Measurements from ENCODE around the gene SDC4. TPM values are rescaled to one million over a fixed set of nuclear protein-coding genes. Genes with fewer than 3 reads are reported as not detected.

The SDC4 gene
- total RNA-seq, 2 experiments from 2014 or later = 28.1 to 28.3 TPM

GRCh38 chr20:45373353-45374100 lies 25.3 kb upstream of the SDC4 start:
- ChIA-PET POLR2A (interaction anchor here (0.7 to 5.6 kb wide), 16 partner anchors 11 to 1621 kb away, joined by 3 to 63 read pairs (median 4); partner anchors contain the start of genes PCIF1, PIGT, SDC4 and SYS1), CTCF (interaction anchor here (0.7 to 5.6 kb wide), 43 partner anchors 9 to 421 kb away, joined by 3 to 194 read pairs (median 6); partner anchors contain the start of genes DBNDD2, PIGT, SDC4 and SYS1)
- Mint-ChIP-seq H3K27me3 (no peaks in the 10 kb centered on the region), H3K4me3 (peak overlapping the region; percentile 74), H3K27ac (peak overlapping the region; percentile 83), H3K36me3 (ENCODE audit: low read depth) (peaks cover 4% of the 10 kb centered on the region), H3K9me3 (no peaks in the 10 kb centered on the region), H3K4me1 (peaks cover 34% of the 10 kb centered on the region)
- peak; percentile 89 for DNase-seq

- Mint-ChIP-seq H3K4me3 (peak overlapping the region; percentile 74), H3K4me1 (peaks cover 41% of the 10 kb centered on the region), H3K36me3 (ENCODE audit: low read depth) (peaks cover 10% of the 10 kb centered on the region), H3K27ac (peak overlapping the region; percentile 83), H3K9me3 (no peaks in the 10 kb centered on the region), H3K27me3 (no peaks in the 10 kb centered on the region)
- CTCF ChIA-PET = interaction anchor here (0.8 to 5.6 kb wide), 35 partner anchors 10 to 398 kb away, joined by 3 to 194 read pairs (median 7); partner anchors contain the start of genes DBNDD2, PIGT, SDC4 and SYS1
- POLR2A ChIA-PET = interaction anchor here (0.7 to 5.6 kb wide), 12 partner anchors 10 to 1621 kb away, joined by 3 to 63 read pairs (median 6); partner anchors contain the start of genes PIGT, SDC4 and SYS1
- peak; percentile 9 for DNase-seq
Measured at GRCh38 chr20:45372646-45373352, 24.6 kb upstream of the SDC4 start.

- CTCF ChIA-PET = interaction anchor here (1.0 to 5.6 kb wide), 8 partner anchors 9 to 399 kb away, joined by 3 to 194 read pairs (median 31); partner anchors contain the start of genes PIGT and SYS1
- H3K27ac Mint-ChIP-seq = peak overlapping the region; percentile 61
- H3K36me3 Mint-ChIP-seq (ENCODE audit: low read depth) = peaks cover 14% of the 10 kb centered on the region
- no peak overlapping the region for H3K4me3 Mint-ChIP-seq
- peak; percentile 8 for DNase-seq
- H3K4me1 Mint-ChIP-seq = peaks cover 46% of the 10 kb centered on the region
- no peaks in the 10 kb centered on the region for H3K27me3 Mint-ChIP-seq
- no peaks in the 10 kb centered on the region for H3K9me3 Mint-ChIP-seq
- POLR2A ChIA-PET = interaction anchor here (1.5 to 5.6 kb wide), 3 partner anchors 10 to 61 kb away, joined by 4 to 63 read pairs (median 24); partner anchors contain the start of genes PIGT and SYS1
Measured at GRCh38 chr20:45372241-45372640, 24.0 kb upstream of the SDC4 start.

GRCh38 chr20:45370571-45371160 lies 22.4 kb upstream of the SDC4 start:
- no peak for DNase-seq
- Mint-ChIP-seq H3K27ac (no peak overlapping the region), H3K4me1 (peaks cover 57% of the 10 kb centered on the region), H3K9me3 (no peaks in the 10 kb centered on the region), H3K27me3 (no peaks in the 10 kb centered on the region), H3K36me3 (ENCODE audit: low read depth) (peaks cover 25% of the 10 kb centered on the region), H3K4me3 (no peak overlapping the region)
- ChIA-PET POLR2A (interaction anchor here (0.6 to 5.6 kb wide), 3 partner anchors 8 to 67 kb away, joined by 3 to 63 read pairs (median 5); partner anchors contain the start of genes PIGT and SYS1), CTCF (interaction anchor here (0.6 to 4.6 kb wide), 6 partner anchors 13 to 400 kb away, joined by 3 to 47 read pairs (median 12); no protein-coding TSS in a partner anchor)

- Mint-ChIP-seq H3K4me3 (peak overlapping the region; percentile 30), H3K27me3 (no peaks in the 10 kb centered on the region), H3K9me3 (no peaks in the 10 kb centered on the region), H3K27ac (peak overlapping the region; percentile 67), H3K4me1 (peaks cover 63% of the 10 kb centered on the region), H3K36me3 (ENCODE audit: low read depth) (peaks cover 37% of the 10 kb centered on the region)
- CTCF ChIA-PET = interaction anchor here (0.6 to 3.3 kb wide), 6 partner anchors 64 to 775 kb away, joined by 3 to 36 read pairs (median 4); no protein-coding TSS in a partner anchor
- POLR2A ChIA-PET = interaction anchor here (0.5 to 2.8 kb wide), 8 partner anchors 13 to 433 kb away, joined by 3 to 12 read pairs (median 5); partner anchors contain the start of genes PIGT and SDC4
- peak; percentile 61 for DNase-seq
Measured at GRCh38 chr20:45368221-45368980, 20.2 kb upstream of the SDC4 start.

GRCh38 chr20:45367126-45367525 lies 18.9 kb upstream of the SDC4 start:
- Mint-ChIP-seq H3K9me3 (no peaks in the 10 kb centered on the region), H3K27me3 (no peaks in the 10 kb centered on the region), H3K4me1 (peaks cover 58% of the 10 kb centered on the region), H3K4me3 (no peak overlapping the region), H3K27ac (no peak overlapping the region), H3K36me3 (ENCODE audit: low read depth) (peaks cover 37% of the 10 kb centered on the region)
- ChIA-PET CTCF (interaction anchor here (0.9 to 3.3 kb wide), 4 partner anchors 69 to 109 kb away, joined by 3 to 36 read pairs (median 6); no protein-coding TSS in a partner anchor), POLR2A (interaction anchor here (0.7 to 1.9 kb wide), 5 partner anchors 40 to 1616 kb away, joined by 3 to 5 read pairs (median 3); partner anchors contain the start of gene PIGT)
- no peak for DNase-seq

GRCh38 chr20:45366631-45367030 lies 18.4 kb upstream of the SDC4 start:
- POLR2A ChIA-PET = interaction anchor here (1.2 to 1.9 kb wide), 2 partner anchors 40 to 49 kb away, joined by 3 to 5 read pairs; partner anchors contain the start of gene PIGT

GRCh38 chr20:45366192-45366591 lies 18.0 kb upstream of the SDC4 start:
- H3K9me3 Mint-ChIP-seq = no peaks in the 10 kb centered on the region
- ChIA-PET POLR2A (interaction anchor here (1.0 to 7.3 kb wide), 4 partner anchors 7 to 71 kb away, joined by 3 to 63 read pairs (median 4); partner anchors contain the start of gene PIGT), CTCF (interaction anchor here (0.9 to 8.2 kb wide), 5 partner anchors 10 to 110 kb away, joined by 3 to 156 read pairs (median 3); no protein-coding TSS in a partner anchor)
- no peak overlapping the region for H3K4me3 Mint-ChIP-seq
- no peak for DNase-seq
- no peaks in the 10 kb centered on the region for H3K27me3 Mint-ChIP-seq
- peaks cover 37% of the 10 kb centered on the region for H3K36me3 Mint-ChIP-seq (ENCODE audit: low read depth)
- peaks cover 62% of the 10 kb centered on the region for H3K4me1 Mint-ChIP-seq
- H3K27ac Mint-ChIP-seq = no peak overlapping the region

More at GRCh38 chr20:45366631-45367030, 18.4 kb upstream of the SDC4 start:
- Mint-ChIP-seq H3K4me1 (peaks cover 62% of the 10 kb centered on the region), H3K4me3 (no peak overlapping the region), H3K27me3 (no peaks in the 10 kb centered on the region), H3K27ac (no peak overlapping the region), H3K9me3 (no peaks in the 10 kb centered on the region), H3K36me3 (ENCODE audit: low read depth) (peaks cover 37% of the 10 kb centered on the region)
- CTCF ChIA-PET = interaction anchor here (0.9 to 8.2 kb wide), 4 partner anchors 44 to 110 kb away, joined by 3 to 156 read pairs (median 4); no protein-coding TSS in a partner anchor
- peak; percentile 10 for DNase-seq

GRCh38 chr20:45365444-45365970 lies 17.3 kb upstream of the SDC4 start:
- H3K36me3 Mint-ChIP-seq (ENCODE audit: low read depth) = peaks cover 37% of the 10 kb centered on the region

GRCh38 chr20:45363611-45364492 lies 15.6 kb upstream of the SDC4 start:
- DNase-seq = no peak
- Mint-ChIP-seq H3K4me3 (peak overlapping the region; percentile 92), H3K4me1 (peaks cover 65% of the 10 kb centered on the region), H3K36me3 (ENCODE audit: low read depth) (peaks cover 35% of the 10 kb centered on the region), H3K9me3 (no peaks in the 10 kb centered on the region), H3K27me3 (no peaks in the 10 kb centered on the region), H3K27ac (peak overlapping the region; percentile 91)
- ChIA-PET CTCF (interaction anchor here (0.6 to 8.2 kb wide), 29 partner anchors 10 to 578 kb away, joined by 3 to 156 read pairs (median 8); partner anchors contain the start of genes DBNDD2 and PIGT), POLR2A (interaction anchor here (0.8 to 7.3 kb wide), 12 partner anchors 10 to 571 kb away, joined by 3 to 63 read pairs (median 7); partner anchors contain the start of genes PCIF1, PIGT and SDC4)

More at GRCh38 chr20:45365444-45365970, 17.3 kb upstream of the SDC4 start:
- H3K4me1 Mint-ChIP-seq = peaks cover 64% of the 10 kb centered on the region
- H3K9me3 Mint-ChIP-seq = no peaks in the 10 kb centered on the region
- POLR2A ChIA-PET = interaction anchor here (1.0 to 7.3 kb wide), 4 partner anchors 8 to 71 kb away, joined by 3 to 63 read pairs (median 4); no protein-coding TSS in a partner anchor
- no peaks in the 10 kb centered on the region for H3K27me3 Mint-ChIP-seq
- H3K27ac Mint-ChIP-seq = no peak overlapping the region
- no peak overlapping the region for H3K4me3 Mint-ChIP-seq
- peak; percentile 4 for DNase-seq
- CTCF ChIA-PET = interaction anchor here (1.1 to 8.2 kb wide), 6 partner anchors 8 to 84 kb away, joined by 3 to 156 read pairs (median 20); no protein-coding TSS in a partner anchor
